Measurements from ENCODE around the gene EZR.

EZR gene

GRCh38 chr6:158774717-158775449 lies 44.3 kb downstream of the EZR start:
- Histone ChIP-seq H3K27ac (ENCODE audit: low read length) (no peak overlapping the region), H2AFZ (ENCODE audit: low read length) (no peak overlapping the region), H3K9ac (ENCODE audit: low read length) (no peak overlapping the region), H3K27me3 (replicated peaks; ENCODE audit: insufficient read depth, low read length) (no peaks in the 10 kb centered on the region), H4K20me1 (ENCODE audit: insufficient read depth, low read length) (no peaks in the 10 kb centered on the region; the same call in 1 of the 2 replicates), H3K36me3 (replicated peaks; ENCODE audit: insufficient read depth, low read length) (no peaks in the 10 kb centered on the region), H3K4me3 (ENCODE audit: low read length) (no peak overlapping the region), H3K4me1 (ENCODE audit: low read length) (no peaks in the 10 kb centered on the region), H3K9me3 (replicated peaks; ENCODE audit: insufficient read depth, low read length) (no peaks in the 10 kb centered on the region), H3K79me2 (ENCODE audit: low read length) (peaks cover 19% of the 10 kb centered on the region), H3K9me2 (replicated peaks; ENCODE audit: insufficient read depth, low read length) (no peaks in the 10 kb centered on the region), H3F3A (ENCODE audit: insufficient read depth, low read length) (no peaks in the 10 kb centered on the region), H3K4me2 (ENCODE audit: low read depth, low read length) (no peak overlapping the region)
- TF ChIP-seq EZH2phosphoT487 (IDR thresholded peaks at IDR 0.05; ENCODE audit: low read length): no peak
- no peak for TF ChIP-seq CTCF (IDR thresholded peaks at IDR 0.05; ENCODE audit: low read length)
- no peak for TF ChIP-seq EZH2 (optimal IDR thresholded peaks at IDR 0.05; ENCODE audit: low read depth, low read length)
- no peak for DNase-seq

- H4K20me1 ChIP-seq (ENCODE audit: insufficient read depth, low read length): no peaks in the 10 kb centered on the region; the same call in 1 of the 2 replicates
- no peaks in the 10 kb centered on the region for H3K27me3 ChIP-seq (replicated peaks; ENCODE audit: insufficient read depth, low read length)
- H3K9me2 ChIP-seq (replicated peaks; ENCODE audit: insufficient read depth, low read length): no peaks in the 10 kb centered on the region
- TF ChIP-seq EZH2 (optimal IDR thresholded peaks at IDR 0.05; ENCODE audit: low read depth, low read length) (no peak), CTCF (IDR thresholded peaks at IDR 0.05; ENCODE audit: low read length) (no peak), EZH2phosphoT487 (IDR thresholded peaks at IDR 0.05; ENCODE audit: low read length) (no peak)
- no peaks in the 10 kb centered on the region for H3K4me1 ChIP-seq (ENCODE audit: low read length)
- no peak overlapping the region for H2AFZ ChIP-seq (ENCODE audit: low read length)
- no peak for DNase-seq
- no peaks in the 10 kb centered on the region for H3K36me3 ChIP-seq (replicated peaks; ENCODE audit: insufficient read depth, low read length)
- peaks cover 15% of the 10 kb centered on the region for H3K79me2 ChIP-seq (ENCODE audit: low read length)
- no peak overlapping the region for H3K27ac ChIP-seq (ENCODE audit: low read length)
- no peaks in the 10 kb centered on the region for H3K9me3 ChIP-seq (replicated peaks; ENCODE audit: insufficient read depth, low read length)
- no peak overlapping the region for H3K4me2 ChIP-seq (ENCODE audit: low read depth, low read length)
- H3K4me3 ChIP-seq (ENCODE audit: low read length): no peak overlapping the region
- no peak overlapping the region for H3K9ac ChIP-seq (ENCODE audit: low read length)
- no peaks in the 10 kb centered on the region for H3F3A ChIP-seq (ENCODE audit: insufficient read depth, low read length)
Observed at GRCh38 chr6:158773581-158774449, 45.4 kb downstream of the EZR start.

GRCh38 chr6:158772851-158773371 lies 46.3 kb downstream of the EZR start:
- H3K27ac ChIP-seq (ENCODE audit: low read length): no peak overlapping the region
- H3K4me3 ChIP-seq (ENCODE audit: low read length): no peak overlapping the region
- peaks cover 8% of the 10 kb centered on the region for H3K79me2 ChIP-seq (ENCODE audit: low read length)
- H4K20me1 ChIP-seq (ENCODE audit: insufficient read depth, low read length): no peaks in the 10 kb centered on the region; the same call in 1 of the 2 replicates
- no peaks in the 10 kb centered on the region for H3K36me3 ChIP-seq (replicated peaks; ENCODE audit: insufficient read depth, low read length)
- H3K4me2 ChIP-seq (ENCODE audit: low read depth, low read length): no peak overlapping the region
- no peak for TF ChIP-seq EZH2phosphoT487 (IDR thresholded peaks at IDR 0.05; ENCODE audit: low read length)
- no peak for TF ChIP-seq CTCF (IDR thresholded peaks at IDR 0.05; ENCODE audit: low read length)
- no peak for TF ChIP-seq EZH2 (optimal IDR thresholded peaks at IDR 0.05; ENCODE audit: low read depth, low read length)
- H3F3A ChIP-seq (ENCODE audit: insufficient read depth, low read length): no peaks in the 10 kb centered on the region
- H3K9me3 ChIP-seq (replicated peaks; ENCODE audit: insufficient read depth, low read length): no peaks in the 10 kb centered on the region
- no peak overlapping the region for H3K9ac ChIP-seq (ENCODE audit: low read length)
- no peaks in the 10 kb centered on the region for H3K4me1 ChIP-seq (ENCODE audit: low read length)
- DNase-seq: no peak
- H3K27me3 ChIP-seq (replicated peaks; ENCODE audit: insufficient read depth, low read length): no peaks in the 10 kb centered on the region
- H3K9me2 ChIP-seq (replicated peaks; ENCODE audit: insufficient read depth, low read length): no peaks in the 10 kb centered on the region
- no peak overlapping the region for H2AFZ ChIP-seq (ENCODE audit: low read length)
